Measurements from ENCODE around the gene HSF2BP.

HSF2BP gene

DNA sequence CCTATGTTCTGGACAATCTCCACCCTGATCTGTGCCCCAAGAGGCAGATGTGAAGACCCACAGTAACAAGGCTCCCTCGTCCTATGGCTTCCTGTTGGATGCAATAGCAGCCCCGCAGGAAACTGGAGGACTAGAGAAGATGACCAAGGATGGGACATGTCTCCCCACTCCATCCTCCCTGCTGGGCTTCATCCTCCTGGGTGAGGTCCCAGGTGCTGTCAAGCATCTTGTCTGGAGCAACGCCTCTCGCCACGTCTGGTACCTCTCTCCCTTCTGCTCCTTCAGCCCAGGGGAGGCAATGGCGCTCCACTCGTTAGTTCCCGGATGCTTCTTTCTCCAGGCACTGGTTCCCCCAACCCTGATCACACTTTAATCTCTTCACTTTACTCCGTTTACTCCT, 11.1 kb downstream of the HSF2BP start:
- DNase-seq = no peak

GRCh38 chr21:43646550-43647260, 12.6 kb downstream of the HSF2BP start:
- peak; percentile 86 to 90 for DNase-seq

DNA sequence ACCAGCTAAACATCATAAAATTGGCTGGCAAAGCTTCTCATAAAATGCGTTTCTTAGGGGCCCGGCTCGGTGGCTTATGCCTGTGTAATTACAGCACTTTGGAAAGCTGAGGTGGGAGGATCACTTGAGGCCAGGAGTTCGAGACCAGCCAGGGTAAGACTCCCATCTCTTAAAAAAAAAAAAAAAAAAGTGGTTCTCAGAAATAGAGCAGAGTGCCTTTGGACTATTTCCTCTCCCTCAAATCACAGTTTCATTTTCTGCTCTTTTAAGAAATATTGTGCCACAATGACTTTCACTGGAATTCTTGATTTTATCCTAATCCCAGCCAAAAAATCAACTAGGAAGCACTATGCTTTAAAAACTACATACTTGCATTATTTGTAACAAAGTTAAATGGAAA, 13.3 kb downstream of the HSF2BP start:
- DNase-seq = no peak

DNA sequence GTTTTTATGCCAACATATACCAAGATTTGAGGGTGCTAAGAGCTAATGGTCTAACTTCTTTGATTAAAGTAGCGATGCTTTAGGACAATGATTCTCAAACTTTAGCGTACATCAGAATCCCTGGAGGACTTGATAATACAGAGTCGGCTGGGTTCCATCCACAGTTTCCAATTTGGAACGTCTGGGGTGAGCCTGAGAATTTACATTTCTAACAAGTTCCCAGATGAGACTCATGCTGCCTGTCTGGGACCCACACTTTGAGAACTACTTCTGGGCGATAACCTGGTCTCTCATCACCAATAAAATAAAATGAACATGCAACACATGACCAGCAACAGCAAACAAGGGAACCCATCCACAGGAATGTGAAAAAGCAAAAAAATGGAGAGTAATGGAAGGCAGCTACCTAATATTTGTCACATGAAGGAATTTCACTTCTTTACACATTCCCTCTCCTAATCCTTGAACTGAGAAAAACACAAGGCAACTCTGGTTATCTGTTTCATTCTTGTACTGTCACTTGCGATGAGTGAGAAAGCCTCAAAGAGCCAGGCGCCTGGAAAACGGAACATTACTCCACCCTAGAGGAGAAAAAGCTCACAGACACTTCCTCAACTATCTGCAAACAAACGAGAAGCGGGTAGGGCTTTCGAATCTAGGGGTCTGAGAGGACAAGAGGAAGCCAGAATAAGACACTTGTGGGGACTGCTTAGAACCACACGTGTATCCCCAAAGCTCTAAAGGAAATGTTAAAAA, 14.0 kb downstream of the HSF2BP start:
- no peak for DNase-seq

GRCh38 chr21:43644609-43645008, 14.7 kb downstream of the HSF2BP start:
- no peak for DNase-seq

- no peak for DNase-seq
Observed at GRCh38 chr21:43644071-43644470, 15.2 kb downstream of the HSF2BP start.

DNA sequence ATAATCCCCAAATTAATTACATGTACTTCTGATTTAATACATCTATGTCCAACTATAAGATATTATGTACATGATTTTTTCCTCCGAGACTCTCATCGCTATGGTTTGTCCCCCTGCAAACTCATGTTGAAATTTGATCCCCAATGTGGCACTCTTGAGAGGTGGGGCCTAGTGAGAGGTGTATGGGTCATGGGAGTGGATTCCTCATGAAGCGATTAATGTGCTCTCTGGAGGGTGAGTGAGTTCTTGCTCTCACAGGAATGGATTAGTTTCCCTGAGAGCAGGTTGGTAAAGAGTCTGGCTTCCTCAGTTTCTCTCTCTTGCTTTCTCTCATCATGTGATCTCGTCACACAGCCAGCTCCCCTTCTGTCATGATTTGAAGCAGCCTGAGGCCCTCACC, 16.1 kb downstream of the HSF2BP start:
- DNase-seq = no peak

DNA sequence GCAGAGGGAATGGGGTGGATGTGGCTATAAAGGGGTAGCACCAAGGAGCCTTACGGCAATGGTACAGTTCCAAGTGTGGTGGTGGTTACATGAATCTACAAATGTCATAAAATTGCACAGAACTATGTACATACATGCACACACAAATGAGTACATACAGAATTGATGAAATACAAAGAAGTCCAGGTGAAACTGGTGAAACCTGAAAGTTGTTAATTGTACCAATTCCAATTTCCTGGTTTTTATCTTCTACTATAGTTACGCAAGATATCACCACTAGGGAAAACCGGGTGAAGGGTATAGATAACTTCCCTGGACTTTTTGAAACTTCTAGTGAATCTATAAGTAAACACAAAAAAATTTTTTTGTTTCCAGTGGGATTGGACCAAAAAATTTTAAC, 18.9 kb downstream of the HSF2BP start:
- DNase-seq = no peak

DNA sequence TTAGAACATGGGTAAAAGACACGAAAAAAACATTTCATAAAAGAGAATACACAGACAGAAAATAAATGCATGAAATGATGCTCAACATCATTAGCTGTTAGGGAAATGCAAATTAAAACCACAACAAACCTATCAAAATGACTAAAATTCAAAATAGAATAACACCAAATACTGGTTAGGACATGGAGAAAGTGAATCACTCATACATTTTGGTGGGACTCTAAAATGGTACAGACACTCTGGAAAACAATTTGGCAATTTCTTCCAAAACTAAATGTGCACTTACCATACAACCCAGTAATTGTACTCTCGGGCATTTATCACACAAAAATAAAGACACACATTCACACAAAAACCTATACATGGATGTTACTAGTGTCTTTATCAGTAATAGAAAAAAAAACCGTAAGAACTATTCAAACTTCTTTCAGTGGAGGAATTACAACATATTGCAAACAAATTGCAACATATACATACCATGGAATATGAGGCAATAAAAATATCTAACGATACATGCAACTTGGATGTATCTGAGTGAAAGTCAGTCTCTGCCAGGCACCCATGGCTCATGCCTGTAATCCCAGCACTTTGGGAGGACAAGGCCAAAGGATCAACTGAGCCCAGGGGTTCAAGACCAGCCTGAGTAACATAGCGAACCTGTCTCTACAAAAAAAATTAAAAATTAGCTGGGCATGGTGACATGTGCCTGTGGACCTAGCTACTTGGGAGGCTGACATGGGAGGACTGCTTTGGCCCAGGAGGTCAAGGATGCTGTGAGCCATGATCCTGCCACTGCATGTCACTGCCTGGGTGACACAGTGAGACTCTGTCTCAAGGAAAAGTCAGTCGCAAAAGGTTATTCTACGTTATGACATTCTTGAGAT, 19.6 kb downstream of the HSF2BP start:
- no peak for DNase-seq

- no peak for DNase-seq
Observed at GRCh38 chr21:43637530-43638158, 21.6 kb downstream of the HSF2BP start.

- no peak for DNase-seq
Observed at GRCh38 chr21:43635436-43635835, 23.9 kb downstream of the HSF2BP start.

GRCh38 chr21:43634618-43635017, 24.7 kb downstream of the HSF2BP start:
- no peak for DNase-seq

GRCh38 chr21:43632373-43632905, 26.8 kb downstream of the HSF2BP start:
- DNase-seq = no peak

DNA sequence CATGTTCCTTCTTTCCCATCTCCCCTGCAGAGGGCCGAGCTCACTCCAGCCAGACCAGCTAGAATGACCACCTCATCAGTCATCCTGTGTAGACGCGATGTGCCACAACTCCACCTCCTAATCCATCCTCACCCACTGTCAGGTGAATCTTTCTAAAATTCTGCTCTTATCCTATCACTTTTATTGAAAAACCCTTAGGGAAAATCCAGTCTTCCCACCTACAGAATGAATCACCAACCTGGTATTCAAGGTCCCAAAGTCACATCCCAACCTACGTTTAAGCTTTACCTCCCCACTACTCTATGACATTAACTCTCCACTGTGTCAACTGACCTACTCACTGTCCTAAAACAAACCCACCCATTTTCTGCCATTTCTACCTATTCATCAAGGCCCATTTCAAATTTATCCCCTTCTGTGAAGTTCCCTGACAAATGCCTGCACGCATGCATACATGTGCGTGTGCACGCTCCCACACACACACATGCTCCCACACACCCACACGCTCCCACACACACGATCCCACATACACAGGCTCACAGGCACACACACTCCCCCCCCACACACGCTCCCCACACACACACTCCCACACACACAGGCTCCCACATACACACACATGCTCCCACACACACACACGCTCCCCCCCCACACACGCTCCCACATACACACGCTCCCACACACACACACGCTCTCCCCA, 27.7 kb downstream of the HSF2BP start:
- no peak for DNase-seq

GRCh38 chr21:43627527-43627926, 31.8 kb downstream of the HSF2BP start:
- DNase-seq = no peak

DNA sequence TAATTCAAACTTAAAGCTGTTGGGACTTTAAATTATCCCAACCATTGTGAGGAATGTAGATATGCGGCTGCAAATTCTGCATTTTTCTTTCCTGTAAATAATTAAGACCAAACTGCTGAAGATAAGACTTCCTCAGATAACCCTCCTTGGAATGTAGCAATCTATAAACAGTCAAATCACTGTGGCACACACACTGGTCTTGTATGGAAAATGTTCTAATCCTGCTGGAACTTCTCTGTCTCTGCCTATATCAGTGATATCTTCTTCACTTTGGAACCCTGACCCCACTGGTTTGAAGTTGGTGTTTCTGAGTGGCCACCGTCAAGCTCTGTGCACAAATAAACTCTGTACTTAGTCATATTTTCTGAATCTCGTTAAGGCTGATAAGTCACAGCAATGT, 32.9 kb downstream of the HSF2BP start:
- DNase-seq = no peak

- DNase-seq = no peak
Observed at GRCh38 chr21:43624339-43624738, 34.9 kb downstream of the HSF2BP start.

GRCh38 chr21:43623588-43623987, 35.7 kb downstream of the HSF2BP start:
- no peak for DNase-seq

DNA sequence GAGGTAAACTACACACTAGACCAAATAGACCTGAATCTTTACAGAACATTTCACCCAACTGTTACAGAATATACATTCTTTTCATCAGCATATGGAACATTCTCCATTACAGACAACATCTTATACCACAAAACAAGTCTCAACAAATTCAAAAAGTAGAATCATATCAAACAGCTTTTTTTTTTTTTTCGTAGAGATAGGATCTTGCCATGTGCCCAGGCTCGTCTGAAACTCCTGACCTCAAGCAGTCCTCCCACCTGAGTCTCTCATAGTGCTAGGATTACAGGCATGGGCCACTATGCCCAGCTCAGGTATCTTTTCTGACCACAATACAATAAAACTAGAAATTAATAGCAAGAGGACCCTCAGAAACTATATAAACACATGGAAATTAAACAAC, 36.5 kb downstream of the HSF2BP start:
- no peak for DNase-seq

GRCh38 chr21:43619856-43620255, 39.4 kb downstream of the HSF2BP start:
- no peak for DNase-seq

- DNase-seq = no peak
Observed at GRCh38 chr21:43619344-43619743, 39.9 kb downstream of the HSF2BP start.

- no peak for DNase-seq
Observed at GRCh38 chr21:43618940-43619339, 40.3 kb downstream of the HSF2BP start.

Data from activated CD4-positive, alpha-beta T cell treated with anti-CD3 and anti-CD28 coated beads, Interleukin-2, amount 50 U/mL, for 48 hours (primary cell).